K562 (cell line): ENCODE measurements around the gene SYNJ2. TPM values are rescaled to one million over a fixed set of nuclear protein-coding genes. Genes with fewer than 3 reads are reported as not detected.

Experiments used
- ATAC-seq: fragments of 200-7000 bp; cut with Tn5 transposase; 3 replicates; pipeline ENCODE4 v1.9.1; 2020; ENCODE audit warnings: moderate library complexity
- BruUV-seq: library from RNA; stranded (reverse); fragments of 400-500 nt; replicated peaks from 2 replicates; lab custom pipeline; 2021; lab: Mats Ljungman, UMichigan
- CTCF ChIA-PET: fragments of 300-600 bp; formaldehyde crosslinking; extraction: SDS; loops from one replicate; lab custom pipeline; 2021; ENCODE audit warnings: low intra/inter-chr PET ratio; lab: Yijun Ruan, JAX
- POLR2A ChIA-PET: fragments of 300-600, 350-650 bp; sonication (Branson Sonifier 250); formaldehyde crosslinking; extraction: SDS; loops from one replicate; lab custom pipeline; 2021; ENCODE audit warnings: antibody characterized with exemption, inconsistent platforms; lab: Yijun Ruan, JAX
- DNase-seq, 4 experiments: peaks; one replicate each; pipeline versions ENCODE4 v3.0.0 to v3.0.0-alpha.2; 2011 to 2018; ENCODE audit warnings: low spot score in 3 of 4, mixed read lengths in 3 of 4; ENCODE audit errors: extremely low read depth in 1 of 4
- FAIRE-seq: peaks from 2 replicates; lab custom pipeline; 2011; peaks lifted over from hg19 to GRCh38; lab: Jason Lieb, UNC
- H2AFZ ChIP-seq: 2 replicates; pipeline ENCODE4 v1.6.0; 2011; ENCODE audit warnings: low read depth, low read length, control low read depth, inconsistent platforms
- H3K27ac ChIP-seq: fragments of 200-600 bp; 3 replicates; pipeline ENCODE4 v1.8.0; 2011; ENCODE audit warnings: low read depth, mild to moderate bottlenecking, control low read depth, inconsistent platforms, low read length, moderate library complexity, mixed read lengths; ENCODE audit errors: extremely low read depth
- H3K27me3 ChIP-seq, 2 experiments: fragments of 300-600 bp in 1 of 2; 2 replicates in 1 of 2; 3 replicates in 1 of 2; pipeline versions ENCODE4 v1.6.0 to v1.8.0; 2011; ENCODE audit warnings: inconsistent platforms in 2 of 2, low read length in 2 of 2, mild to moderate bottlenecking in 1 of 2, mixed read lengths in 1 of 2, moderate library complexity in 1 of 2; ENCODE audit not compliant: control insufficient read depth in 2 of 2, insufficient read depth in 2 of 2
- H3K36me3 ChIP-seq: fragments of 300-600 bp; 3 replicates; pipeline ENCODE4 v1.8.0; 2011; ENCODE audit warnings: mild to moderate bottlenecking, low read length, inconsistent platforms; ENCODE audit not compliant: control insufficient read depth, insufficient read depth
- H3K4me1 ChIP-seq, 2 experiments: fragments of 200-600 bp in 1 of 2; replicated peaks in 1 of 2; 2 replicates in 1 of 2; 3 replicates in 1 of 2; pipeline versions ENCODE4 v1.5.1 to v1.8.0; 2011; ENCODE audit warnings: inconsistent platforms in 2 of 2, low read length in 2 of 2, mild to moderate bottlenecking in 1 of 2, mixed read lengths in 1 of 2, moderate library complexity in 1 of 2; ENCODE audit not compliant: control insufficient read depth in 2 of 2, insufficient read depth in 2 of 2
- H3K4me2 ChIP-seq: 2 replicates; pipeline ENCODE4 v1.6.1; 2011; ENCODE audit warnings: low read length, control low read depth, inconsistent platforms, mixed read lengths; ENCODE audit not compliant: insufficient read depth
- H3K4me3 ChIP-seq: fragments of 200-600 bp; sonication (generic), shearing (Covaris generic); 2 replicates; pipeline ENCODE4 v1.5.1; 2016; ENCODE audit warnings: control low read depth, inconsistent platforms
- H3K79me2 ChIP-seq: fragments of 200-600 bp; 3 replicates; pipeline ENCODE4 v1.8.0; 2011; ENCODE audit warnings: low read length, inconsistent platforms; ENCODE audit not compliant: control insufficient read depth, insufficient read depth
- H3K9ac ChIP-seq, 2 experiments: 2 replicates each; pipeline versions ENCODE4 v1.6.0 to v1.6.1; 2011; ENCODE audit warnings: low read depth in 2 of 2, low read length in 2 of 2, control low read depth in 1 of 2, inconsistent platforms in 1 of 2, mild to moderate bottlenecking in 1 of 2, mixed read lengths in 1 of 2; ENCODE audit not compliant: insufficient read depth in 1 of 2
- H3K9me1 ChIP-seq: one replicate; pipeline ENCODE4 v1.6.0; 2011; ENCODE audit warnings: inconsistent platforms, mild to moderate bottlenecking, low read length, moderate library complexity; ENCODE audit not compliant: control insufficient read depth, insufficient read depth
- H3K9me3 ChIP-seq: replicated peaks from 2 replicates; pipeline ENCODE4 v1.5.1; 2011; ENCODE audit warnings: low read depth, low read length, inconsistent platforms; ENCODE audit not compliant: control insufficient read depth, insufficient read depth
- H4K20me1 ChIP-seq: replicated peaks from 2 replicates; pipeline ENCODE4 v1.6.1; 2011; ENCODE audit warnings: low read length, inconsistent platforms, mixed read lengths; ENCODE audit not compliant: control insufficient read depth, insufficient read depth
- ATF3 ChIP-seq, 2 experiments: fragments of 450-650 bp in 1 of 2; sonication (generic) in 1 of 2; formaldehyde crosslinking in 1 of 2; IDR thresholded peaks in 1 of 2; conservative IDR thresholded peaks in 1 of 2; 2 replicates each; pipeline versions ENCODE4 v1.6.1 to v1.8.1; 2016 to 2023; ENCODE audit warnings: mild to moderate bottlenecking in 2 of 2, moderate library complexity in 2 of 2, inconsistent platforms in 1 of 2, missing genetic modification reagents in 1 of 2
- ATF7 ChIP-seq: fragments of 450-650 bp; IDR thresholded peaks from 2 replicates; pipeline ENCODE4 v1.7.1; 2014; ENCODE audit warnings: mild to moderate bottlenecking, moderate library complexity
- CBX5 ChIP-seq: IDR thresholded peaks from 2 replicates; pipeline ENCODE4 v1.6.1; 2014; ENCODE audit warnings: low read depth, borderline replicate concordance
- ELF4 ChIP-seq: fragments of 450-650 bp; formaldehyde crosslinking; IDR thresholded peaks from 2 replicates; pipeline ENCODE4 v1.4.0; 2022; ENCODE audit warnings: missing genetic modification characterization
- FOXJ2 ChIP-seq: fragments of 200-800 bp; sonication (Bioruptor generic); IDR thresholded peaks from 2 replicates; pipeline ENCODE4 v1.6.1; 2016; ENCODE audit warnings: missing genetic modification characterization, missing compliant biosample characterization
- GABPA ChIP-seq: fragments of 200-800 bp; sonication (Bioruptor generic); conservative IDR thresholded peaks from 2 replicates; pipeline ENCODE4 v1.6.1; 2016; ENCODE audit warnings: low read depth, missing genetic modification characterization, missing compliant biosample characterization
- JUND ChIP-seq, 2 experiments: IDR thresholded peaks; 2 replicates in 1 of 2; 3 replicates in 1 of 2; pipeline ENCODE4 v1.6.1; 2011; ENCODE audit warnings: borderline replicate concordance in 2 of 2, low read depth in 2 of 2, low read length in 2 of 2, improper control_type of control experiment in 1 of 2, missing biosample characterization in 1 of 2, missing genetic modification characterization in 1 of 2, missing genetic modification reagents in 1 of 2
- NFXL1 ChIP-seq: fragments of 450-650 bp; formaldehyde crosslinking; IDR thresholded peaks from 2 replicates; pipeline ENCODE4 v1.4.0; 2021; ENCODE audit warnings: mild to moderate bottlenecking
- POLR2G ChIP-seq: fragments of 200-400 bp; formaldehyde crosslinking; IDR thresholded peaks from 2 replicates; pipeline ENCODE4 v1.6.1; 2017; ENCODE audit warnings: low read depth, mild to moderate bottlenecking, antibody characterized with exemption, low read length, moderate library complexity
- RBM22 ChIP-seq: fragments of 200-400 bp; formaldehyde crosslinking; IDR thresholded peaks from 2 replicates; pipeline ENCODE4 v1.6.1; 2018; ENCODE audit warnings: low read length, low read depth; ENCODE audit not compliant: poor library complexity, severe bottlenecking
- SUPT5H ChIP-seq: fragments of 450-650 bp; IDR thresholded peaks from 2 replicates; pipeline ENCODE4 v1.6.1; 2016
- WGBS: fragments of 100-300 bp; shearing (Covaris generic); methylation state at CpG from one replicate; pipeline ENCODE4 v1.1.6; 2016; ENCODE audit warnings: low coverage, mixed read lengths; ENCODE audit not compliant: insufficient coverage; ENCODE audit errors: missing lambda C conversion rate; 5-methylcytosine and 5-hydroxymethylcytosine counted together
- in situ Hi-C: fragments of 300-500 bp; cut with MboI; formaldehyde crosslinking; loops from 4 replicates; pipeline ENCODE4 v1.15.0; 2018; ENCODE audit warnings: inconsistent platforms, mixed read lengths
- intact Hi-C: fragments of 100-400 bp; cut with micrococcal nuclease; formaldehyde crosslinking; loops from 2 replicates; pipeline ENCODE4 v1.14.2; 2022
- polyA plus RNA-seq, 8 experiments: library from polyadenylated mRNA; depleted of rRNA in 4 of 8; stranded (reverse) in 5 of 8; unstranded in 3 of 8; fragments of >200 nt; fragmentation: Nextera tagmentation in 2 of 8; fragmentation: Illumina TruSeq in 1 of 8; extraction: Ambion mirVana in 2 of 8; extraction: Trizol in 1 of 8; gene quantifications; 2 replicates each; pipeline versions ENCODE4 v1.2.1 to v1.2.3, GENCODE V29; 2011 to 2014; ENCODE audit warnings: inconsistent platforms in 1 of 8, missing spikeins in 1 of 8
- total RNA-seq, 7 experiments: library from RNA; depleted of rRNA in 6 of 7; stranded (reverse); fragments of >200 nt in 6 of 7; fragmentation: Illumina TruSeq in 2 of 7; extraction: Trizol in 2 of 7; gene quantifications; 2 replicates each; pipeline versions ENCODE4 v1.2.1 to v1.2.3, GENCODE V29; 2011 to 2021; ENCODE audit warnings: low replicate concordance in 1 of 7

SYNJ2 gene
- total and polyA plus RNA-seq, 9 of the 15 experiments (the other 6 are each of a cell fraction or from before 2014, with no cell fraction given), result 3.0 to 27.7 (median 17.8) TPM

- H3K36me3 ChIP-seq, result peaks cover 58% of the 10 kb centered on the region
- DNase-seq (no peak), FAIRE-seq (no peak)
- no peaks in the 10 kb centered on the region for H3K79me2 ChIP-seq
- intact Hi-C loops, result loop anchor here (5.0 to 10.0 kb wide), 3 partner anchors 127 to 630 kb away; no protein-coding TSS in a partner anchor
- H3K27ac ChIP-seq, result no peak overlapping the region
- no peaks in the 10 kb centered on the region for H3K27me3 ChIP-seq
- no TSS peak for BruUV-seq
- WGBS, result 90% methylated on average over 13 of the region's 14 CpGs
- CTCF ChIA-PET, result interaction anchor here (0.9 kb wide), 1 partner anchor 631 kb away, joined by 3 read pairs; no protein-coding TSS in a partner anchor
- H2AFZ ChIP-seq, result no peak overlapping the region
- no peaks in the 10 kb centered on the region for H4K20me1 ChIP-seq
- in situ Hi-C loops, result no loop called here
- TF ChIP-seq GABPA (tag), result no peak
- no peak for TF ChIP-seq RBM22
- TF ChIP-seq ATF7, result peak; percentile 42
- 0 out of 2 replicates have a peak, but pooled peaks have one; percentile 13 for TF ChIP-seq POLR2G
- TF ChIP-seq FOXJ2 (tag), result 0 out of 2 replicates have a peak, but pooled peaks have one; percentile 28
- TF ChIP-seq ATF3 (IDR thresholded peaks at IDR 0.05), result peak; percentile 24; the same call in 1 of the 2 replicates
- TF ChIP-seq ATF3 (CRISPR knock-in tag; conservative IDR thresholded peaks at IDR 0.05), result no peak
- 0 out of 2 replicates have a peak, but pooled peaks have one; percentile 30 for TF ChIP-seq NFXL1 (CRISPR knock-in tag)
- 0 out of 2 replicates have a peak, but pooled peaks have one; percentile 11 for TF ChIP-seq ELF4 (CRISPR knock-in tag)
- TF ChIP-seq SUPT5H, result 0 out of 2 replicates have a peak, but pooled peaks have one; percentile 8
- TF ChIP-seq CBX5, result no peak
- TF ChIP-seq JUND (IDR thresholded peaks at IDR 0.05; ENCODE audit: borderline replicate concordance, low read depth, low read length), result peak; percentile 3; the same call in 1 of the 2 replicates
- TF ChIP-seq JUND (tag; IDR thresholded peaks at IDR 0.05; ENCODE audit: borderline replicate concordance, low read depth, low read length), result no peak
- TF ChIP-seq, all 486 proteins: peak for 8
- no peaks in the 10 kb centered on the region for H3K9me1 ChIP-seq
- POLR2A ChIA-PET, result interaction anchor here (0.6 to 3.1 kb wide), 5 partner anchors 8 to 425 kb away, joined by 3 to 6 read pairs (median 3); no protein-coding TSS in a partner anchor
- H3K4me2 ChIP-seq, result no peak overlapping the region
- H3K4me3 ChIP-seq, result no peak overlapping the region
- H3K9ac ChIP-seq, result no peak overlapping the region
- peaks cover 0 to 6% of the 10 kb centered on the region in 2 experiments; a peak in 3 of 5 replicates for H3K4me1 ChIP-seq
- ATAC-seq, result no peak
- H3K9me3 ChIP-seq, result no peaks in the 10 kb centered on the region
Measured at GRCh38 chr6:157944983-157945931, 36.4 kb upstream of the SYNJ2 start.
